Measurements from ENCODE around the gene ANKS1B. TPM values are rescaled to one million over a fixed set of nuclear protein-coding genes. Genes with fewer than 3 reads are reported as not detected.

ANKS1B gene
- total RNA-seq, 1 experiment from 2014 or later: 0.54 TPM

- ATAC-seq: no peak
- H3K9me3 ChIP-seq (ENCODE audit: control insufficient read depth in 1 of 2, insufficient read depth in 1 of 2, low read depth in 1 of 2, low read length in 2 of 2): no peaks in the 10 kb centered on the region
- no peak for DNase-seq (ENCODE audit: low read depth, low spot score)
- no peaks in the 10 kb centered on the region for H3K79me2 ChIP-seq (ENCODE audit: insufficient read depth, low read length)
- H3K9ac ChIP-seq (ENCODE audit: low read length): no peak overlapping the region
- no peak overlapping the region for H3K27ac ChIP-seq (ENCODE audit: low read depth, low read length)
- TF ChIP-seq CBX3 (IDR thresholded peaks at IDR 0.05; ENCODE audit: low read depth): no peak
- TF ChIP-seq TCF7L2 (IDR thresholded peaks at IDR 0.05; ENCODE audit: borderline replicate concordance, extremely low read depth, insufficient read depth, insufficient read length): no peak
- TF ChIP-seq JUND (IDR thresholded peaks at IDR 0.05): no peak
- TF ChIP-seq EGR1 (IDR thresholded peaks at IDR 0.05; ENCODE audit: low read depth): no peak
- no peak for TF ChIP-seq POLR2A (IDR thresholded peaks at IDR 0.05; ENCODE audit: borderline replicate concordance, extremely low read depth, insufficient read depth, insufficient read length)
- no peak for TF ChIP-seq ZFX (IDR thresholded peaks at IDR 0.05)
- no peak for TF ChIP-seq EZH2 (IDR thresholded peaks at IDR 0.05)
- TF ChIP-seq CEBPB (IDR thresholded peaks at IDR 0.05; ENCODE audit: low read depth): no peak
- no peak for TF ChIP-seq RAD21 (IDR thresholded peaks at IDR 0.05; ENCODE audit: low read depth)
- no peak for TF ChIP-seq POLR2AphosphoS5 (IDR thresholded peaks at IDR 0.05; ENCODE audit: low read depth, low read length)
- no peak for TF ChIP-seq ZNF274 (IDR thresholded peaks at IDR 0.05; ENCODE audit: low read depth, low read length)
- BruUV-seq (replicated peaks): no TSS peak
- H3K4me2 ChIP-seq (ENCODE audit: low read length): no peak overlapping the region
- H2AFZ ChIP-seq (ENCODE audit: low read depth, low read length, poor library complexity, severe bottlenecking): no peak overlapping the region
- no peaks in the 10 kb centered on the region for H4K20me1 ChIP-seq (ENCODE audit: insufficient read depth)
- CTCF ChIA-PET: no interaction called here
- RAD21 ChIA-PET (ENCODE audit: low non-redundant PET in 1 of 2, low total read pairs in 2 of 2, uncharacterized antibody in 2 of 2, unreplicated experiment in 2 of 2): no interaction called here
- no peaks in the 10 kb centered on the region for H3K9me2 ChIP-seq (ENCODE audit: insufficient read depth)
- intact Hi-C loops (cut with micrococcal nuclease): no loop called here
- POLR2A ChIA-PET: no interaction called here
- H3K4me1 ChIP-seq (ENCODE audit: control insufficient read depth in 1 of 2, insufficient read depth in 2 of 2, low read length in 2 of 2): no peaks in the 10 kb centered on the region
- peaks cover 23% of the 10 kb centered on the region for H3K27me3 ChIP-seq (ENCODE audit: insufficient read depth, low read length)
- no peak overlapping the region for H3K4me3 ChIP-seq (replicated peaks in 1 of 2; ENCODE audit: low read depth in 1 of 2, low read length in 2 of 2)
- H3K36me3 ChIP-seq (ENCODE audit: control insufficient read depth in 1 of 2, insufficient read depth in 2 of 2, low read length in 2 of 2): no peaks in the 10 kb centered on the region
Observed at GRCh38 chr12:98895086-98895651, 1089.6 kb downstream of the ANKS1B start.

GRCh38 chr12:98894412-98895085 is 1090.2 kb downstream of the ANKS1B start:
- H2AFZ ChIP-seq (ENCODE audit: low read depth, low read length, poor library complexity, severe bottlenecking): no peak overlapping the region
- no peak for TF ChIP-seq SIN3A (IDR thresholded peaks at IDR 0.05; ENCODE audit: low read depth)
- no peak for TF ChIP-seq ELF1 (IDR thresholded peaks at IDR 0.05; ENCODE audit: borderline replicate concordance, low read depth)
- no peak for TF ChIP-seq YY1 (IDR thresholded peaks at IDR 0.05; ENCODE audit: extremely low read depth, insufficient replicate concordance, low read depth, low read length)
- no peak for TF ChIP-seq FOSL1 (IDR thresholded peaks at IDR 0.05; ENCODE audit: low read depth)
- no peak for TF ChIP-seq POLR2A (IDR thresholded peaks at IDR 0.05; ENCODE audit: borderline replicate concordance, extremely low read depth, insufficient read depth, insufficient read length)
- TF ChIP-seq JUND (IDR thresholded peaks at IDR 0.05): no peak

More at GRCh38 chr12:98894412-98895085, 1090.2 kb downstream of the ANKS1B start:
- no TSS peak for BruUV-seq (replicated peaks)
- H3K4me2 ChIP-seq (ENCODE audit: low read length): no peak overlapping the region
- no peak overlapping the region for H3K9ac ChIP-seq (ENCODE audit: low read length)
- no peaks in the 10 kb centered on the region for H3K9me3 ChIP-seq (ENCODE audit: control insufficient read depth in 1 of 2, insufficient read depth in 1 of 2, low read depth in 1 of 2, low read length in 2 of 2)
- no peak for DNase-seq (ENCODE audit: low read depth, low spot score)
- no peaks in the 10 kb centered on the region for H3K36me3 ChIP-seq (ENCODE audit: control insufficient read depth in 1 of 2, insufficient read depth in 2 of 2, low read length in 2 of 2)
- ATAC-seq: no peak
- H3K27ac ChIP-seq (ENCODE audit: low read depth, low read length): no peak overlapping the region
- intact Hi-C loops (cut with micrococcal nuclease): no loop called here
- H3K4me3 ChIP-seq (replicated peaks in 1 of 2; ENCODE audit: low read depth in 1 of 2, low read length in 2 of 2): no peak overlapping the region
- CTCF ChIA-PET: no interaction called here
- H4K20me1 ChIP-seq (ENCODE audit: insufficient read depth): no peaks in the 10 kb centered on the region
- H3K27me3 ChIP-seq (ENCODE audit: insufficient read depth, low read length): peaks cover 29% of the 10 kb centered on the region
- POLR2A ChIA-PET: no interaction called here
- RAD21 ChIA-PET (ENCODE audit: low non-redundant PET in 1 of 2, low total read pairs in 2 of 2, uncharacterized antibody in 2 of 2, unreplicated experiment in 2 of 2): no interaction called here
- H3K9me2 ChIP-seq (ENCODE audit: insufficient read depth): no peaks in the 10 kb centered on the region
- H3K79me2 ChIP-seq (ENCODE audit: insufficient read depth, low read length): no peaks in the 10 kb centered on the region
- H3K4me1 ChIP-seq (ENCODE audit: control insufficient read depth in 1 of 2, insufficient read depth in 2 of 2, low read length in 2 of 2): no peaks in the 10 kb centered on the region

Measured in HCT116 (cell line).